Measurements from ENCODE around the gene KIAA0825.

The KIAA0825 gene

DNA sequence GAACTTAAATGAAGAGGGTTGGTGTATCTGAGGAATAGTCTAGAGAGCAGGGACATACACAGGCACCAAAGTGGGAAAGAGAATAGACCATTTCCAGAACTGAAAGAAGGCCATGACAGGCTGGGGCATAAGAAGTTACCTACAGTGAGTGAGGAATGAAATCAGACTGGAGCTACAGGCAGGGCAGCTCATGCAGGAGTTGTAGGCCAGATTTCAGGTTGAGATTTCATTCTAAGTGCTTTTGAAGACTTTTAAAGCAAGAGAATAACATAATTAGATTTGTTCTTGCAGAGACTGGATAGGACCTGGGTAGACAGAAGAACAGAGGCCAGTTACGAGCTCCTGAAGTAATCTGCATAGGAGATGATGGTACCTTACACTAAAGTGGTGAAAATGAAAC lies 280.8 kb downstream of the KIAA0825 start:
- Histone ChIP-seq H3K4me2 (ENCODE audit: low read length) (no peak overlapping the region), H3K36me3 (ENCODE audit: control insufficient read depth, insufficient read depth, low read length) (no peaks in the 10 kb centered on the region)
- TF ChIP-seq, protein P1, sequence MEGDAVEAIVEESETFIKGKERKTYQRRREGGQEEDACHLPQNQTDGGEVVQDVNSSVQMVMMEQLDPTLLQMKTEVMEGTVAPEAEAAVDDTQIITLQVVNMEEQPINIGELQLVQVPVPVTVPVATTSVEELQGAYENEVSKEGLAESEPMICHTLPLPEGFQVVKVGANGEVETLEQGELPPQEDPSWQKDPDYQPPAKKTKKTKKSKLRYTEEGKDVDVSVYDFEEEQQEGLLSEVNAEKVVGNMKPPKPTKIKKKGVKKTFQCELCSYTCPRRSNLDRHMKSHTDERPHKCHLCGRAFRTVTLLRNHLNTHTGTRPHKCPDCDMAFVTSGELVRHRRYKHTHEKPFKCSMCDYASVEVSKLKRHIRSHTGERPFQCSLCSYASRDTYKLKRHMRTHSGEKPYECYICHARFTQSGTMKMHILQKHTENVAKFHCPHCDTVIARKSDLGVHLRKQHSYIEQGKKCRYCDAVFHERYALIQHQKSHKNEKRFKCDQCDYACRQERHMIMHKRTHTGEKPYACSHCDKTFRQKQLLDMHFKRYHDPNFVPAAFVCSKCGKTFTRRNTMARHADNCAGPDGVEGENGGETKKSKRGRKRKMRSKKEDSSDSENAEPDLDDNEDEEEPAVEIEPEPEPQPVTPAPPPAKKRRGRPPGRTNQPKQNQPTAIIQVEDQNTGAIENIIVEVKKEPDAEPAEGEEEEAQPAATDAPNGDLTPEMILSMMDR (IDR thresholded peaks at IDR 0.05) = no peak

DNA sequence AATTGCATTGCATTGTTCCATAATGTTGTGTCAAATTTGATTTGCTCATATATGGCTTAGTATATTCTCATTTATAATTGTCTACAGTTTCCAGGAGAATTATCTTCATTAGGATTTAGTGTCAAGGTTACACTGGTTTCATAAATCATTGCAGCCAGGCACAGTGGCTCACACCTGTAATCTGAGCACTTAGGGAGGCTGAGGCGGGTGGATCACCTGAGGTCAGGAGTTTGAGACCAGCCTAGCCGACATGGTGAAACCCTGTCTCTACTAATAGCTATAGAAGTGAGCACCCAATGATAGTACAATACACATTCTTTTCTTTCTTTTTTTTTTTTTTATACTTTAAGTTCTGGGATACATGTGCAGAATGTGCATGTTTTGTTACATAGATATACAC lies 282.5 kb downstream of the KIAA0825 start:
- Histone ChIP-seq H3K9ac (no peak overlapping the region), H3K4me3 (ENCODE audit: low read depth, low read length) (no peak overlapping the region), H2AFZ (no peak overlapping the region), H3K27me3 (ENCODE audit: control insufficient read depth, insufficient read depth, low read length) (no peaks in the 10 kb centered on the region), H3K36me3 (ENCODE audit: control insufficient read depth, insufficient read depth, low read length) (no peaks in the 10 kb centered on the region), H3K79me2 (no peaks in the 10 kb centered on the region), H3K27ac (no peak overlapping the region), H3K4me2 (ENCODE audit: low read length) (no peak overlapping the region), H3K4me1 (no peaks in the 10 kb centered on the region), H3K9me3 (ENCODE audit: control insufficient read depth, low read length) (no peaks in the 10 kb centered on the region)
- TF ChIP-seq, protein P1 (IDR thresholded peaks at IDR 0.05) = no peak

More for the DNA sequence above, 280.8 kb downstream of the KIAA0825 start:
- H3K27ac ChIP-seq = no peak overlapping the region
- no peaks in the 10 kb centered on the region for H3K79me2 ChIP-seq
- no peaks in the 10 kb centered on the region for H3K9me3 ChIP-seq (ENCODE audit: control insufficient read depth, low read length)
- H3K9ac ChIP-seq = no peak overlapping the region
- H3K27me3 ChIP-seq (ENCODE audit: control insufficient read depth, insufficient read depth, low read length) = no peaks in the 10 kb centered on the region
- no peak overlapping the region for H3K4me3 ChIP-seq (ENCODE audit: low read depth, low read length)
- no peaks in the 10 kb centered on the region for H3K4me1 ChIP-seq
- no peak overlapping the region for H2AFZ ChIP-seq

- TF ChIP-seq, protein P1 (IDR thresholded peaks at IDR 0.05) = no peak
- H3K27me3 ChIP-seq (ENCODE audit: control insufficient read depth, insufficient read depth, low read length) = no peaks in the 10 kb centered on the region
- H3K27ac ChIP-seq = no peak overlapping the region
- no peaks in the 10 kb centered on the region for H3K4me1 ChIP-seq
- no peaks in the 10 kb centered on the region for H3K79me2 ChIP-seq
- no peak overlapping the region for H3K4me3 ChIP-seq (ENCODE audit: low read depth, low read length)
- H3K4me2 ChIP-seq (ENCODE audit: low read length) = no peak overlapping the region
- H3K9ac ChIP-seq = no peak overlapping the region
- no peaks in the 10 kb centered on the region for H3K36me3 ChIP-seq (ENCODE audit: control insufficient read depth, insufficient read depth, low read length)
- no peak overlapping the region for H2AFZ ChIP-seq
- no peaks in the 10 kb centered on the region for H3K9me3 ChIP-seq (ENCODE audit: control insufficient read depth, low read length)
These were observed 289.3 kb downstream of the KIAA0825 start for GRCh38 chr5:94329115-94329514.

- Histone ChIP-seq H3K4me2 (ENCODE audit: low read length) (no peak overlapping the region), H2AFZ (no peak overlapping the region), H3K79me2 (no peaks in the 10 kb centered on the region), H3K9me3 (ENCODE audit: control insufficient read depth, low read length) (no peaks in the 10 kb centered on the region), H3K4me1 (no peaks in the 10 kb centered on the region), H3K4me3 (ENCODE audit: low read depth, low read length) (no peak overlapping the region), H3K9ac (no peak overlapping the region), H3K36me3 (ENCODE audit: control insufficient read depth, insufficient read depth, low read length) (no peaks in the 10 kb centered on the region), H3K27me3 (ENCODE audit: control insufficient read depth, insufficient read depth, low read length) (no peaks in the 10 kb centered on the region), H3K27ac (no peak overlapping the region)
- TF ChIP-seq, protein P1 (IDR thresholded peaks at IDR 0.05) = no peak
These were observed 291.8 kb downstream of the KIAA0825 start for GRCh38 chr5:94326586-94326985.
